ACC112 (cell line): Measurements from ENCODE around the gene ATG9A.

Experiments
- H2AFZ ChIP-seq: fragments of 200-600 bp; sonication (generic); one replicate; pipeline ENCODE4 v1.6.0; 2017; ENCODE audit warnings: antibody characterized with exemption, low read length; ENCODE audit not compliant: unreplicated experiment
- H3K27ac ChIP-seq: fragments of 200-600 bp; sonication (generic); 2 replicates; pipeline ENCODE4 v1.5.1; 2014; ENCODE audit warnings: low read depth, mild to moderate bottlenecking, antibody characterized with exemption, low read length, moderate library complexity
- H3K27me3 ChIP-seq: fragments of 200-600 bp; sonication (generic); 2 replicates; pipeline ENCODE4 v1.6.1; 2014; ENCODE audit warnings: mild to moderate bottlenecking, antibody characterized with exemption, low read length, moderate library complexity, mixed read lengths; ENCODE audit not compliant: insufficient read depth
- H3K36me3 ChIP-seq: fragments of 200-600 bp; sonication (generic); 2 replicates; pipeline ENCODE4 v1.6.1; 2016; ENCODE audit warnings: mild to moderate bottlenecking, antibody characterized with exemption, low read length, moderate library complexity, mixed read lengths; ENCODE audit not compliant: insufficient read depth
- H3K4me1 ChIP-seq: fragments of 200-600 bp; sonication (generic); one replicate; pipeline ENCODE4 v1.6.1; 2016; ENCODE audit warnings: low read length, mixed read lengths; ENCODE audit not compliant: insufficient read depth, unreplicated experiment, control insufficient read depth
- H3K4me3 ChIP-seq: fragments of 200-600 bp; sonication (generic); 2 replicates; pipeline ENCODE4 v1.5.1; 2014; ENCODE audit warnings: mild to moderate bottlenecking, low read depth, low read length
- H3K79me2 ChIP-seq: fragments of 200-600 bp; sonication (generic); one replicate; pipeline ENCODE4 v1.6.0; 2016; ENCODE audit warnings: low read length; ENCODE audit not compliant: control insufficient read depth, unreplicated experiment, insufficient read depth

Gene ATG9A

DNA sequence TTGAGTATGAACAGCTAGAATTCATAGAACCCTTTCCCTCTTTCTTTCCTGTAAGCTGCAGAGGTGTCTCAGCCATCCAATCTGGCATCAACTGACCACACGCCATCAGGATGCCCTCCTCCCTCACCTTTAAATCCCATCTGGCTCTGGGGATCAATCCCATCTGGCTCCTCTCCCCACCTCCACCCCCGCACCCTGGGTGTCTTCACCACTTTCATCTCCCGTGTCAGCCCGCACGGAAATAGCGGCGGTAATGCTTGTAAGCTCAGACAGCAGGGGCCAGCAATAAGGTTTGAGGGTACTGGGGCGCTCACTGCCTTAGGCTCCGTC is 23.1 kb upstream of the ATG9A start:
- H3K27ac ChIP-seq: peak overlapping the region; percentile 3; the same call in 1 of the 2 replicates
- H3K36me3 ChIP-seq: peaks cover 8% of the 10 kb centered on the region; the same call in 1 of the 2 replicates
- H3K27me3 ChIP-seq: no peaks in the 10 kb centered on the region
- peak overlapping the region; percentile 13 for H2AFZ ChIP-seq
- peaks cover 24% of the 10 kb centered on the region for H3K79me2 ChIP-seq
- peaks cover 41% of the 10 kb centered on the region for H3K4me1 ChIP-seq
- H3K4me3 ChIP-seq: peak overlapping the region; percentile 90

DNA sequence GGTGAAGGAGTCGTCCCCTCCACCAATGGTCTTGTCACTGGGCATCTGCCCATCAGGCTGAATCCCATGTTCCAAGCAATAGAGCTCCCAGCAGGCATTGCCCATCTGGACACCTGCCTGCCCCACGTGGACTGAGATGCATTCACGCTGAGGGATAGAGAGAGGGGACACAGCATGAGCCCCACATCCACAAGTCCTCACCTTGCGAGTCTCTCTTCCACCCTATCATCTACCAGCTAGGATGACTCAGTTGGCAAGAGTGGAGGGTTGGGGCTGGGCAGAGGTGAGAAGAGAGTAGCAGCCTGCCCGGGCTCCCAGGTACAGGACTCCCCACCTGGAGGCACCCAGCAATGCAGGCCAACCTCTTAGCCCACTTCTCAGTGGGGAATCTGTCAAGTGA is 22.6 kb upstream of the ATG9A start:
- H3K36me3 ChIP-seq: peaks cover 8% of the 10 kb centered on the region; the same call in 1 of the 2 replicates
- no peaks in the 10 kb centered on the region for H3K27me3 ChIP-seq
- H3K4me3 ChIP-seq: peak overlapping the region; percentile 90
- no peak overlapping the region for H2AFZ ChIP-seq
- H3K4me1 ChIP-seq: peaks cover 41% of the 10 kb centered on the region
- peaks cover 28% of the 10 kb centered on the region for H3K79me2 ChIP-seq
- no peak overlapping the region for H3K27ac ChIP-seq

DNA sequence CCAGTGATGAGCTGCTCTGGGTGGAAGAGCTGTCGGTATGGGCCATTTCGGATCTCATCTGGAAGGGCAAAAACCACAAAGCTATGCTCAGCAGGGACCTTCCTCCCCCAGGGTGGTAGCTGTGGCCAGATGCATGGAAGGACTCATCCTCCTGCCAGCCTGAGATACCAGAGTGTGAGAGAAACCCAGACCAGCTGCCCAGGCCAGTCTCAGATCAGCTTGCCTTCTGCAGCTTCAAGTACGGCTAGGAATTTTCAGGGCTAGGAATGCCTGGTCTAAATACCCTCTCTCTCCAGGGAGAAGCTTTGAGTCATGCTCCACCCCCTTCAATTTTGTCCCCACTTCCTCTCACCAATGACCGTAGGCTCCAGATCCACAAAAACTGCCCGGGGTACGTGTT is 22.2 kb upstream of the ATG9A start:
- Histone ChIP-seq H3K79me2 (peaks cover 31% of the 10 kb centered on the region), H2AFZ (no peak overlapping the region), H3K4me1 (peaks cover 44% of the 10 kb centered on the region), H3K36me3 (peaks cover 8% of the 10 kb centered on the region; the same call in 1 of the 2 replicates), H3K27ac (no peak overlapping the region), H3K27me3 (no peaks in the 10 kb centered on the region), H3K4me3 (peak overlapping the region; percentile 90)

DNA sequence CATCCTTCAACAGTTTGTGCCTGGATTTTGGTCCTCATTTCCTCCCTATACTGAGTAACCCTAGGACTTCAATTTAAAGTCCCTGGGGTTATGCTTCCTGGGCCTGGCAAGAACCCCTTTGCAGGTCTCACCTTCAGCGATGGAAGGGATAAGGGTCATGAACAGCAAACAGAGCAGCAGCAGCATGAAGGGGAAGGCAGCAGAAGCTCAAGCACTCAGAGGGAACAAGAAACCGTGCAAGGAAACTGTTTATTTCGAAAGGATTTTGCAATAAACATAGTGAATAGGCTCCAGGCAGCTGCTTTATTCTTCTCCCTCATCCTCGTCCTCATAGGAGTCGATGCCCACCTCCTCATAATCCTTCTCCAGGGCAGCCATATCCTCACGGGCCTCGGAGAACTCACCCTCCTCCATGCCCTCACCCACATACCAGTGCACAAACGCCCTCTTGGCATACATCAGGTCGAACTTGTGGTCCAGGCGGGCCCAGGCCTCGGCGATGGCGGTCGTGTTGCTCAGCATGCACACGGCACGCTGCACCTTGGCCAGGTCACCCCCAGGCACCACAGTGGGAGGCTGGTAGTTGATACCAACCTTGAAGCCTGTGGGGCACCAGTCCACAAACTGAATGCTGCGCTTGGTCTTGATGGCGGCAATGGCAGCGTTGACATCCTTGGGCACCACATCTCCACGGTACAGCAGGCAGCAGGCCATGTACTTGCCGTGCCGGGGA is 20.8 kb upstream of the ATG9A start:
- Histone ChIP-seq H2AFZ (no peak overlapping the region), H3K79me2 (peaks cover 43% of the 10 kb centered on the region), H3K4me3 (peak overlapping the region; percentile 2), H3K4me1 (peaks cover 52% of the 10 kb centered on the region), H3K27ac (peak overlapping the region; percentile 88), H3K36me3 (peaks cover 8% of the 10 kb centered on the region; the same call in 1 of the 2 replicates), H3K27me3 (no peaks in the 10 kb centered on the region)

DNA sequence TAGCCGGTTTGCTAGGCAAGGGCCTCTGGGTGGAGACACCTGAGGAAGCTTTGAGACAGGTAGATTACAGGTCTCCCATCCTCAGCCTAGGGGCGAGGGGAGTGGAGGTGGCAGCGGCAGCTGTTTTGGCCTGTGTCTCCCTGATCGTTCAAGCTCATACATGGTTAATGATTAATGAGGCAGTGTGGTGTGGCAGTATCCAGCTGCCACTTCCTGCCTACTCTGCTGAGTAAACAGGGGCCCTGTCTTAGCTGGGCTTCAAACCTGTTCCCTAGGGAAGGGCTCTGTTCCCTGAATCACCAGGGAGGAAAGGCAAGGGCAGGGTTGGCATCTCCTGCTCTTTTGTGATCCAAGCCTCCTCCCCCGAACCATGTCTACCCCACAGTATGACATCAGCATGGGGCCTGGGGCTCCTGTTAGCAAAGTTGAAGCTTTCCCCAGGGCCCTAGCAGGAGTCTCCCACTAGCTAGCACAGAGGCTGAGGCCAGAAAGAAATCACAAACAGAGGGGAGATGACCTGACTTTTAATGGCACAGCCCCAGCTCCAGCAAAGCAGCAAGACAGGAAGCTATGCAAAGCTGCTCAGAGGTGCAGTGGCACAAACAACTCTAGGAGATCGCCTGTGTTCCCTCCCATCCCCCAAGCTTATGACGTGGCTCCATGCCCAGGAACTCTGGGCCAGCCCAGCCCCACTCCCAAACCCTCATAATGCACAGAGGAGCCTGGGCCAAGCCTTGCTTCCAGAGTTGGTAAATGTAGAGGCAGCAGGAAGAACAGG is 20.0 kb upstream of the ATG9A start:
- peaks cover 48% of the 10 kb centered on the region for H3K79me2 ChIP-seq
- H3K4me3 ChIP-seq: peak overlapping the region; percentile 30
- peak overlapping the region; percentile 88 for H3K27ac ChIP-seq
- H3K36me3 ChIP-seq: peaks cover 8% of the 10 kb centered on the region; the same call in 1 of the 2 replicates
- H3K27me3 ChIP-seq: no peaks in the 10 kb centered on the region
- no peak overlapping the region for H2AFZ ChIP-seq
- peaks cover 55% of the 10 kb centered on the region for H3K4me1 ChIP-seq

DNA sequence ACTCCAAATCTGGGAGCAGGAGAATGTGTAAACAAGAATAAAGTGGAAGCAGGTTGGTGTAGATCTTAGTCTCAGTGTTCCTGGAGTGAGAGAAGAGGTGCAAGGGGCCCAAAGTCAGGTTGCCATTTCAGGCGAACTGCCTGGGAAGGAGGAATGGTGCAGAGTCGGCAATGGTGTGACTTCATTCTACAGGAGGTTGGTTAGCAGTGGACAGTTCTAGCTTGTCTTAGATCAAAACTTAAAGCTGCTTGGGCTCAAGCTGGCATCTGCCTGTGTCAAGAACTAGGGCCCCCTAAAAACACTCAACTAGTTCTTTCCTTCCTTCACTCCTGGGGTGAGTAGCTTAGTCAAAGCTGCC is 19.4 kb upstream of the ATG9A start:
- Histone ChIP-seq H3K36me3 (peaks cover 8% of the 10 kb centered on the region; the same call in 1 of the 2 replicates), H3K27ac (peak overlapping the region; percentile 88), H3K4me1 (peaks cover 59% of the 10 kb centered on the region), H3K27me3 (no peaks in the 10 kb centered on the region), H2AFZ (no peak overlapping the region), H3K79me2 (peaks cover 48% of the 10 kb centered on the region), H3K4me3 (peak overlapping the region; percentile 30)

DNA sequence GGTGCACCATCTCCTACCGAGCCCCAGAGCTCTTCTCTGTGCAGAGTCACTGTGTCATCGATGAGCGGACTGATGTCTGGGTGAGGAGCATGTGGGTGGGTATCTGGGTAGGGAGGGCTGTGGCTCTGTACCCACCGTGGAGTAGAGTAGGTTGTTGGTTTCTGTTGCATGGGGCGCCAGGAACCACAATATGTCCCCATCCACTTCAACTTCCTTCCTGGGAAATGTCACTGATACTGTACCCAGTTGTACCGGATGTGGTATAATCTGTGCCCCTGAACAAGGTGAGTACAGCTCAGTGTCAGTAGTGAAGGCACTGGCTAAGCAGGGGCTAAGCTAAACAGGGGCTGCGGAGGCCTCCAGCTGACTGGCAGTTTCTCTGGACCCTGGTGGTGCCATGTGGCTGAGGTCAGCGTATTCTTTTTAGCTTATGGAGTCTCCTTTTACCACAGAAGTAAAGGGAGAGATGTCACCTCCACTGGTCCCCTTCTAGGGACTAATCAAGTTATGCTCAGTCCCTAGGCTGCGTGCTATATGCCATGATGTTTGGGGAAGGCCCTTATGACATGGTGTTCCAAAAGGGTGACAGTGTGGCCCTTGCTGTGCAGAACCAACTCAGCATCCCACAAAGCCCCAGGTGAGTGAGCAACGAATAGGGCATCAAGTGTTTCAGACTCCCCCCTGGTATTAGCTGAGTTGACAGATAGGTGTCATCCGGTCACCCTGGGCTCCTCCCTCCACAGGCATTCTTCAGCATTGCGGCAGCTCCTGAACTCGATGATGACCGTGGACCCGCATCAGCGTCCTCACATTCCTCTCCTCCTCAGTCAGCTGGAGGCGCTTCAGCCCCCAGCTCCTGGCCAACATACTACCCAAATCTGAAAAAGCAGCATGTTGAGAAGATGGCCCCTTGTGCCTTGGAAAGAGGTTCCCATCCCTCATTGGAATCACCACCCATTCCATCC is 18.5 kb upstream of the ATG9A start:
- peaks cover 8% of the 10 kb centered on the region; the same call in 1 of the 2 replicates for H3K36me3 ChIP-seq
- peak overlapping the region; percentile 88; the same call in 1 of the 2 replicates for H3K27ac ChIP-seq
- no peaks in the 10 kb centered on the region for H3K27me3 ChIP-seq
- no peak overlapping the region for H3K4me3 ChIP-seq
- peaks cover 59% of the 10 kb centered on the region for H3K4me1 ChIP-seq
- H3K79me2 ChIP-seq: peaks cover 47% of the 10 kb centered on the region
- H2AFZ ChIP-seq: no peak overlapping the region

DNA sequence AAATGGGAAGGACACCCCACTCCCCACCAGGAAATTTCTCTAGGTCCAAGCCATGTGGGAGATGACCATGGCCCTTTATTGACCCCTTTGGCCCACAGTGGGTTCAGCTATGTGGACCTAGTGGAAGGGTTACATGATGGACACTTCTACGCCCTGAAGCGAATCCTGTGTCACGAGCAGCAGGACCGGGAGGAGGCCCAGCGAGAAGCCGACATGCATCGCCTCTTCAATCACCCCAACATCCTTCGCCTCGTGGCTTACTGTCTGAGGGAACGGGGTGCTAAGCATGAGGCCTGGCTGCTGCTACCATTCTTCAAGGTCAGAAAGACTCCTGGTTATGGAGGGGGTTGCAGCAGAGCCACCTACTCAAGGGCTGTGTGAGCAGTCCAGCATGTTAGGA is 17.1 kb upstream of the ATG9A start:
- Histone ChIP-seq H3K4me3 (peak overlapping the region; percentile 97), H3K79me2 (peaks cover 33% of the 10 kb centered on the region), H3K36me3 (peaks cover 8% of the 10 kb centered on the region; the same call in 1 of the 2 replicates), H3K4me1 (peaks cover 48% of the 10 kb centered on the region), H3K27ac (peak overlapping the region; percentile 88; the same call in 1 of the 2 replicates), H3K27me3 (no peaks in the 10 kb centered on the region), H2AFZ (no peak overlapping the region)

DNA sequence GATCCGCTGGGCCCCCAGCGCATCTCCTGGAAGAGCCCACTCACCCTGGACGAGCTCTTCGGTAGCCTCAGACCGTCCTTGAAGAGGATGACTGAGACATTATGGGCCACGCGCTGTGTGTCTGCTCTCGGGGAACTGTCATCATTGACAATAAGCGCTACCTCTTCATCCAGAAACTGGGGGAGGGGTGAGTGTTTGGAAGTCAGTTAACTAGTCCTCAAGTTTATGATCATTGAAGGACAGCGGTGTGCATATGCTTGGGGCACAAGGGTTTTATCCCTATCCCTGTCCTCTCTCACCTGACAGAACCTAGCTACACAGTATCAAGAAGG is 16.4 kb upstream of the ATG9A start:
- peak overlapping the region; percentile 73 for H2AFZ ChIP-seq
- H3K27me3 ChIP-seq: no peaks in the 10 kb centered on the region
- H3K36me3 ChIP-seq: peaks cover 8% of the 10 kb centered on the region; the same call in 1 of the 2 replicates
- H3K27ac ChIP-seq: peak overlapping the region; percentile 88
- H3K4me1 ChIP-seq: peaks cover 44% of the 10 kb centered on the region
- H3K4me3 ChIP-seq: peak overlapping the region; percentile 97
- H3K79me2 ChIP-seq: peaks cover 29% of the 10 kb centered on the region
